ENCODE measurements around the gene FBXL17.

GRCh38 chr5:108369167-108369566, 12.7 kb downstream of the FBXL17 start:
- TF ChIP-seq CTCF (IDR thresholded peaks at IDR 0.05) (no peak), POLR2A (IDR thresholded peaks at IDR 0.05) (no peak)
